ENCODE results near the gene S100P. TPM values are rescaled to one million over a fixed set of nuclear protein-coding genes. Genes with fewer than 3 reads are reported as not detected.

The S100P gene
- total and polyA plus RNA-seq, 2 of the 4 experiments (the other 2 are of a cell fraction): not detected

DNA sequence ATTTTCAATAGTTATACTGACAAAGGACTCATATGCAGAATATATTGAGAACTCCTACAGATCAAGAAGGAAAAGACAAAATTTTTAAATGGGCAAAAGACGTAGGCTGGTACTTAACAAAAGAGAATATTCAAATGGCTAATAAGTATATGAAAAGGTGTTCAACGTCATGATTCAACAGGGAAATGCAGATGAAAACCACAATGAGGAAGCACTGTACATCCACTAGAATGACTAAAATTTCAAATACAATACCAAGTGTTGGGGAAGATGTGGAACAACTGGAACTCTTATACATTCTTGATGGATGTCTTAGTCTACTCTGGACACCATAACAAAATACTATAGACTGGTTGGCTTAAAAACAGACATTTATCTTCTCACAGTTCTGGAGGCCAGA lies 17.3 kb downstream of the S100P start:
- Histone ChIP-seq H3K9me3 (ENCODE audit: control insufficient read depth, insufficient read depth, low read length) (no peaks in the 10 kb centered on the region), H3K4me3 (ENCODE audit: insufficient read depth, low read depth, low read length) (no peak overlapping the region), H3K4me1 (ENCODE audit: control insufficient read depth, insufficient read depth, low read length) (peaks cover 1% of the 10 kb centered on the region), H3K23ac (ENCODE audit: low read depth, low read length) (no peak overlapping the region), H4K20me1 (ENCODE audit: insufficient read depth, low read length) (peaks cover 10% of the 10 kb centered on the region; the same call in 1 of the 2 replicates), H3K56ac (ENCODE audit: extremely low read depth, insufficient read depth, low read length) (no peak overlapping the region), H3K9ac (ENCODE audit: low read depth, low read length) (no peak overlapping the region), H3K36me3 (ENCODE audit: control insufficient read depth, insufficient read depth, low read length) (peaks cover 5% of the 10 kb centered on the region), H2BK15ac (ENCODE audit: low read depth, low read length) (no peak overlapping the region), H3K4ac (ENCODE audit: low read depth, low read length) (no peak overlapping the region), H3K9me1 (ENCODE audit: insufficient read depth, low read length) (peaks cover 11% of the 10 kb centered on the region), H3K18ac (ENCODE audit: low read depth, low read length) (no peak overlapping the region), H4K8ac (ENCODE audit: low read depth in 2 of 2, low read length in 2 of 2) (no peak overlapping the region), H2AFZ (replicated peaks; ENCODE audit: low read length, poor library complexity) (no peak overlapping the region), H3K4me2 (ENCODE audit: low read depth, low read length) (no peak overlapping the region), H3K27me3 (ENCODE audit: control insufficient read depth, insufficient read depth, low read length) (no peaks in the 10 kb centered on the region), H3K14ac (replicated peaks; ENCODE audit: low read depth, low read length) (no peak overlapping the region), H2AK5ac (ENCODE audit: low read depth, low read length) (no peak overlapping the region), H2BK120ac (ENCODE audit: low read depth, low read length) (no peak overlapping the region), H2AK9ac (replicated peaks; ENCODE audit: low read depth, low read length, poor library complexity) (no peak overlapping the region), H3K27ac (ENCODE audit: insufficient read depth, low read length) (no peak overlapping the region), H2BK5ac (ENCODE audit: low read depth, low read length, poor library complexity, severe bottlenecking) (no peak overlapping the region), H3K79me1 (ENCODE audit: low read depth in 1 of 2, low read length in 2 of 2) (peaks cover 18 to 42% of the 10 kb centered on the region in 2 experiments), H4K5ac (ENCODE audit: low read depth, low read length) (no peak overlapping the region), H4K91ac (ENCODE audit: insufficient read depth, low read depth, low read length) (no peak overlapping the region), H2BK20ac (ENCODE audit: low read depth, low read length) (no peak overlapping the region)
- WGBS, 2 experiments (ENCODE audit: extremely low coverage in 2 of 2, insufficient read length in 1 of 2): no CpG with 5 or more reads among the region's 2 CpGs
- DNase-seq: no peak
- TF ChIP-seq MAFK (IDR thresholded peaks at IDR 0.05; ENCODE audit: low read depth, low read length): no peak
- no peak for TF ChIP-seq POLR2A (IDR thresholded peaks at IDR 0.05; ENCODE audit: low read depth, low read length)
- no peak for TF ChIP-seq BHLHE40 (IDR thresholded peaks at IDR 0.05; ENCODE audit: low read depth, low read length)
- TF ChIP-seq NFE2L2 (IDR thresholded peaks at IDR 0.05; ENCODE audit: low read depth, low read length): no peak
- no peak for TF ChIP-seq RFX5 (IDR thresholded peaks at IDR 0.05; ENCODE audit: low read depth, low read length)
- TF ChIP-seq MXI1 (IDR thresholded peaks at IDR 0.05; ENCODE audit: borderline replicate concordance, low read depth, low read length): no peak
- no peak for TF ChIP-seq CTCF (conservative IDR thresholded peaks at IDR 0.05; ENCODE audit: low read depth, low read length)
- TF ChIP-seq, protein P1, sequence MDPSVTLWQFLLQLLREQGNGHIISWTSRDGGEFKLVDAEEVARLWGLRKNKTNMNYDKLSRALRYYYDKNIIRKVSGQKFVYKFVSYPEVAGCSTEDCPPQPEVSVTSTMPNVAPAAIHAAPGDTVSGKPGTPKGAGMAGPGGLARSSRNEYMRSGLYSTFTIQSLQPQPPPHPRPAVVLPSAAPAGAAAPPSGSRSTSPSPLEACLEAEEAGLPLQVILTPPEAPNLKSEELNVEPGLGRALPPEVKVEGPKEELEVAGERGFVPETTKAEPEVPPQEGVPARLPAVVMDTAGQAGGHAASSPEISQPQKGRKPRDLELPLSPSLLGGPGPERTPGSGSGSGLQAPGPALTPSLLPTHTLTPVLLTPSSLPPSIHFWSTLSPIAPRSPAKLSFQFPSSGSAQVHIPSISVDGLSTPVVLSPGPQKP (IDR thresholded peaks at IDR 0.05; ENCODE audit: borderline replicate concordance, low read depth, low read length): no peak
- no peak for TF ChIP-seq SMC3 (IDR thresholded peaks at IDR 0.05; ENCODE audit: low read depth, low read length)
- no peak for TF ChIP-seq RAD21 (IDR thresholded peaks at IDR 0.05; ENCODE audit: low read length)
- TF ChIP-seq FOS (IDR thresholded peaks at IDR 0.05; ENCODE audit: low read depth, low read length): no peak
- no peak for TF ChIP-seq CHD1 (IDR thresholded peaks at IDR 0.05; ENCODE audit: low read depth, low read length)
- TF ChIP-seq RCOR1 (IDR thresholded peaks at IDR 0.05; ENCODE audit: insufficient replicate concordance, low read length): no peak
- TF ChIP-seq CEBPB (IDR thresholded peaks at IDR 0.05; ENCODE audit: low read depth, low read length): no peak
- TF ChIP-seq, protein P2, sequence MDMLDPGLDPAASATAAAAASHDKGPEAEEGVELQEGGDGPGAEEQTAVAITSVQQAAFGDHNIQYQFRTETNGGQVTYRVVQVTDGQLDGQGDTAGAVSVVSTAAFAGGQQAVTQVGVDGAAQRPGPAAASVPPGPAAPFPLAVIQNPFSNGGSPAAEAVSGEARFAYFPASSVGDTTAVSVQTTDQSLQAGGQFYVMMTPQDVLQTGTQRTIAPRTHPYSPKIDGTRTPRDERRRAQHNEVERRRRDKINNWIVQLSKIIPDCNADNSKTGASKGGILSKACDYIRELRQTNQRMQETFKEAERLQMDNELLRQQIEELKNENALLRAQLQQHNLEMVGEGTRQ (IDR thresholded peaks at IDR 0.05; ENCODE audit: low read depth, low read length): no peak
- TF ChIP-seq MAZ (IDR thresholded peaks at IDR 0.05; ENCODE audit: borderline replicate concordance, low read depth, low read length): no peak
- in situ Hi-C loops (cut with MboI; ENCODE audit: low sequenced_read_pairs): no loop called here
- intact Hi-C loops (cut with micrococcal nuclease): no loop called here
- ChIA-PET POLR2A (ENCODE audit: unreplicated experiment) (no interaction called here), CTCF (no interaction called here)
- dilution Hi-C loops (cut with HindIII; ENCODE audit: low sequenced_read_pairs, unreplicated experiment): no loop called here
- BruUV-seq (replicated peaks): no TSS peak
- ATAC-seq (ENCODE audit: low read depth): no peak
